HG03066 (cell line): ENCODE results near the gene UBR4.

ENCODE experiments used
- ATAC-seq: cut with Tn5 transposase; IDR thresholded peaks from one replicate; pipeline ENCODE4 v1.9.1; 2021; ENCODE audit warnings: low read depth; ENCODE audit not compliant: unreplicated experiment

UBR4 gene

DNA sequence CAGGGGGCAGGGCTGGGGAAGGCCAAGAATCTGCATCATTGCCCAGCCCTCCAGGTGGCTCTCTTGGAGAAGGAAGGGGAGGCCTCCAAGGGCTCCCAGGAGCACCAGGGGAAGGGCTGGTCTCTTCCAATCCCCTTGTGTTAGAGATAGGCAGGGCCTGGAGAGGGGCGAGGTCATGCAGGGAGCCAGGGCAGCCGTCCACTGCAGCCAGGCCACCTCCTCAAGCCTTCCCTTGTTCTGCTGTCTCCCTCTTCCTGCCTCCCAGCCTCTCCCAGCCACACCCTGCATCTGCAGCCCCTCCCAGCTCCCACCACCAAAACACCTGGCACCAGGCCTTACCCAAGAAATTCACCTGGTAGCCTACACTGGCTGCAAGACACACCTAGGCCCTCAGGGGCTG, 148.3 kb downstream of the UBR4 start:
- ATAC-seq = no peak

DNA sequence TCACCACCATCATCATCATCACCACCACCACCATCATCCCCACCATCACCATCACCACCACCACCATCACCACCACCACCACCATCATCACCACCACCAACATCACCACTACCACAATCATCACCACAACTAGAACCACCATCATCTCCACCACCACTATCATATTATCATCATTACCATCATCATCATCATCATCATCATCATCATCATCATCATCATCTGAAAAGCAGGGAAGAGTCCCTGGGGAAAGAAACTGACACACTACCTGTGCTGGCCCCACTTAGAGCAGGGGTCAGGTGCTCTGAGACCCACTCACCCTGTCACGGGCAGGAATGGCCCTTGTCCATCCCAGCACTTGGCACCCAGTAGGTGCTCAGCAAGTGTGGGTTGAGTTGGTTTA, 148.7 kb downstream of the UBR4 start:
- ATAC-seq = no peak

DNA sequence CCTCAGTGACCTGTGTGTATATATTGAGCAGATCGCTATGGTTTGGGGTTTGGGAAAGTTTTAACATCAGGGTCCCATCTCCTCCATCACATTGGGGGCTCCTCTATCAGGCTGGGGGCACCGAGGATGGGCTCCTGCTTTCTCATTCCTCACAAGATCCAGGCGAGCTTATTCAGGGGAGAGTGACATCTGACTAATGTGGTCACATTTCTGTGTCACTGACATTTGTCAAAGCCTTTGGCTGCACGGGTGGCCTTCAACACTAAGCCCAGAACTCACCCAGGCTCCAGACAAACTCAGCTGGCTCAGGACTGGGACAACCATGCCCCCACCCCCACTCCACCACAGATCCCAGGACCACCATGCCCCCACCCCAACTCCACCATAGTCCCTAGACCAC, 150.3 kb downstream of the UBR4 start:
- no peak for ATAC-seq

DNA sequence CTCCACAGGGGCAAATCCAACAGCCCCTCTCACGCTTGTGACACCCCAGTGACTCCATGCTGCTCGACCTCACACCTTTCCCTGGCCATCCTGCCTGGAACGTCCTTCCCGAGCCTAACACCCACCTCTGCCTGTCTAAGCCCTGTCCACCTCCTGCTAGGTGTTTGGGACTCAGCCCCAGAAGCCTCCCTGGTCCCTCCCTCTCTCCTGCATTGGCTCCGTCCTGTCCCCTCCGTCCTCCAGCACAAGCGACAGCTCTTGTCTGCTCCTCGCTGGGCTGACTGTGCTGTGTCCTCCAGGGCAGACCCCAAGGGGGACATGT, 151.6 kb downstream of the UBR4 start:
- no peak for ATAC-seq

DNA sequence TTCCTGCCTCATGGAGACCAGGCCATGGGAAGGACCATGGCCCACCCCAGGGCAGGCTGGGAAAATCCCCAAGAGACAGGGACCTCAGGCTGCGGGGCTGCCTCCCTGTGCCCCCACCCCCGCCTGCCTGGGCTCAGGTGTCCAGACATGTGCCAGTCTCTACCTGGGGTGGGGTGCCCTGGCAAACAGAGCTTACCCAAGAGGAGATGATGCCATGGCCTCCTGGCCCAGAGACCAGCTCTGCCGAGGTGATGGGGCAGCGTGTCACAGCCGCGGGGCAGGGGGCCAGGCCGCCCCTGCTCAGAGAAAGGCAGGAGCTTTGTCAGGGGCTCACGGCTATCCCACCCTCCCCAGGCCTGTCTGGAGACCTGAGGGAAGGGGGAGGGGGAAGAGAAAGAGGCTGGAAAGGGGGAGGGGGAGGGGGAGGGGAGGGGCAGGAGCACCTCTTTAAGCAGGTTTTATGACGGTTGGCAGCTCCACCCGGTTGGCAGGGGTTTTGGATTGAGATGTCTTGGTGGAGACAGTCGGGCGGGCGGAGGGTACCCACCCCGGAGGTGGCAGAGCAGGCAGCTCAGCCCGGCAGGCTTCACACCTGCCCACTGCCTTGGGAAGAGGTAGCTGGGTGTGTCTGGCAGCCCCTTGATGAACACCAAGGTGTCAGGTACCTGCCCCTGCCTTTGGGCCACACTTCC, 152.1 kb downstream of the UBR4 start:
- ATAC-seq = no peak

DNA sequence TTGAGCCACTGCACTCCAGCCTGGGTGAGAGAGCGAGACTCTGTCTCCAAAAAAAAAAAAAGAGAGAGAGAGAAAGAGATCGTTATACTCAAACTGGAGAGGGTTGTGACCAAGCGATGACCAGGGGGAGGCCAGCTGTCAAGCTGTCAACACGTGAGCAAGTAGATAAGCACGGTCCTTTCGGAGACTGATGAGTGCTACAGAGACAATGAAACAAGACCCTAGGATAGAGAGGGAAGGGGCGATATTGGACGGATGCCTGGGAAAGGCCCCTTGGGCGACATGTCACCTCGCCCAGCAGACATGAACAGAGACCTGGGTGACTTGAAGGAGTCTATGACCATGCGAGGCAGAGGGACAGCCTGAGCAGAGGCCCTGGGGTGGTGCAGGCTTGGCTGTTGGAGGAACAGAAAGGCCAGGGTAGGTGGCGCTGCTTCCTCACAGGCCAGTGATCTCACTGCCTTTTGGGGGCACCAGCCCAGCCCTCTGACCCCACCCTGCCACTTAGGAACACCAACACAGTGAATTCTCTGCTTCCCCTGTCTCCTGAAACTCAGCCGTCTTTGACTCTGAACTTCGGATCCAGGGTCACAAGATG, 152.8 kb downstream of the UBR4 start:
- ATAC-seq = no peak

DNA sequence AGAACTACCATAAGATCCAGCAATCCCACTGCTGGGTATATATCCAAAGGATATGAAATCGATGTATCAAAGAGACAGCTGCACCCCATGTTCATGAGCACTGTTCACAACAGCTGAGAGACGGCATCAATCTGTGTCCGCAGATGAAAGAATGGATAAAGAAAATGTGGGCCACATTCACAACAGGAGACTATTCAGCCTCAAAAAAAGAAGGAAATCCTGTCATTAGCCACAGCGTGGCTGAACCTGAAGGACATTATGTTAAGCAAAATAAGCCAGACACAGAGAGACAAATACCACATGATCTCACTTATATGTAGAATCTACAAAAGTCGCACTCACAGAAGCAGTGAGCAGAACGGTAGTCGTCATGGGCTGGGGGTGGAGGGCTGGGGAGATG, 154.4 kb downstream of the UBR4 start:
- no peak for ATAC-seq

DNA sequence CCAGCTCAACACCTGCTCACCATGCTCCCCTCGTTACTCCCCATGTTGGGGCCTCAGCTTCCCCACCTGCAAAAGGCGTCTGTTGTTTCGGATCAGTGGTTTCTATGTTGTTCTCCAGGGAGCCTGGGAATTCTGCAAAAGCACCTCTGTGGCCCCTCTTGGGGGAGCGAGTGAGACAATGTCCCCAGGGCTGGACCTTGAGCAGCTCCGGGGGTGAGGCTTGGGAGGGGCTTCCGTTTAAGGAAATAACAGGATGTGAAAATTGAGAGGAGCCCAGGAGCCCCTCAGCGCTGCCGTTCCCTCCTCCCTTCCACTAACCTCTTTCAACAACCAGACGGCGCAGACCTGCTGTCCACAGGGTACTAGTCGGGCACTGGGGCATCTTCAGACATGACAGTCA, 155.1 kb downstream of the UBR4 start:
- ATAC-seq = no peak

DNA sequence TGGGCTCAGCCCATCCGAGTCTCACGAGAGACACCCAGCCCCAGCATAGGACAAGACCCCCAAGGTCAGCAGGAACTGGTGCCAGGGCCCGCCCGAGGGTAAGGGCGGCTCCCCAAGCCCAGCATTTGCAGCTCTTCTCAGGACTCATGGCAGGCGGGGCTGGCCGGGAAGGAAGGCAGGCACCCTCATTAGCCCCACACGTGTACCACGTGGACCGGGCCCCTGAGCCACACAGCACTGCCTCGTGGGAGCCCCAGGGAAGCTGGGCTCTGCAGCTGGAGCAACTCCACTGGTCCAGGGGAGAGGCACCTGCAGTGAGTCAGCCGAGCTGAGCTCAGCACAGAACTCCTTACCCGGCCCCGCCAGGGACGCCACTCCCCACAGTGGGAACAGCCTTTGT, 155.8 kb downstream of the UBR4 start:
- ATAC-seq = no peak

DNA sequence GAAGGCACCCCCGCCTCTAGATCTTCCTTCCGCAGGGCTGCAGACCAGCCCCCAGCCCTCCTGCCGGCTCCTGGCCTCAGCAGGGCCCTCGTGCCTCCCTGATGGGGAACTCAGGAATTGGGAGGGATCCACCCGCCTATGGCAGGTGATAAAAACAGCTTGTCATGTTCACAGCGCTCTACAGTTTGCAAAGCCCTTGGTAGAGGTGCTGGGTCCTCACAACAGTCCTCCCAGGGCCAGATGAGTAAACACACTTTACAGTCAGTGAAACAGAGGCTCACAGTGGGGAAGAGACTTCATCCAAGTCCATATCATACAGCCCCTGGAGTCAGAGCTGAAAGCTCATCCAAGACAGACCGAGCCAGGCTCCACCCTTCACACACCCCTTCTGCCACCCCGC, 156.6 kb downstream of the UBR4 start:
- ATAC-seq = no peak

DNA sequence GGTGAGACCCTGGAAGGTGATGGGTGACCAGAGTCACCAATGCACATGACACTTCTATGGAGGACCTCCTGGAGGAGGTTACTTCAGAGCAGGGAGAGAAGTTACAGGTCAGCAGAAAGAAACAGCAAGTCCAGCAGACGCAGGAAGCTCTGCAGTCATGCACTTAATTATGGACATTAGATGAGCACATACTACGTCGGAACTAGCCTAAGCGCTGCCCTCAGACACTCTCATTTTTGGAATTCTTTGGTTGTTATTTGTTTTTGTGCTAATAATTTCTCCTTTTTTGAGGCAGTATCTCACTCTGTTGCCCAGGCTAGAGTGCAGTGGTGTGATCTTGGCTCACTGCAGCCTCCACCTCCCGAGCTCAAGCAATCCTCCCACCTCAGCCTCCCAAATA, 160.3 kb downstream of the UBR4 start:
- ATAC-seq = no peak

DNA sequence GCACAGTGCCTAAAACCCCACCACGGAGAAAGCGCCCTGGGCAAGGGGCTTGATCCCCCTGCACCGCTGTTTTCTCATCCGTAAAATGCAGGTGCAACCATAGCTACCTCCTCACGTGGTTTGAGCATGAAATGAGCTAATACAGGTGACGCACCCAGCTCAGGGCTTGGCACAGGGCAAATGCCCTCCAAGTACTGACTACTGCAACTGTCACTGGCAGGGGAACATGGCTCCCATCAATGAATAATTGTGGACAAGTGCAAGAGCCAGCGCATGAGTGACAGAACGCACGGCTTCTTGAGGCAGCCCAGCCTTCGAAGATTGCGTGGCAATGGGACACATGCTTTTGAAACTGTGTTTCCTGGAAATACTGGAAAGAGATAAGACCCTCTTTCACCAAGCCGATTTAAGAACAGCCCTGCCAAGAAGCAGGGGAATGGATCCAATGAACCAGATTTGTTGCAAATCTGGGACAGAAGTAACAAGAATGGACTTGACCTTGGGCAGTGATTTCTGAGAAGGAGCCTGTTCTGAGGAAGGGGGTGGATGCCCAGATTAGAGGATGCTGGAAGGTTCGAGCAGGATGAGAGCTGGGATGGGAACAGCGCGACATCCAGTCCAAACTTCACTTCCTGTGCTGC, 160.8 kb downstream of the UBR4 start:
- no peak for ATAC-seq

DNA sequence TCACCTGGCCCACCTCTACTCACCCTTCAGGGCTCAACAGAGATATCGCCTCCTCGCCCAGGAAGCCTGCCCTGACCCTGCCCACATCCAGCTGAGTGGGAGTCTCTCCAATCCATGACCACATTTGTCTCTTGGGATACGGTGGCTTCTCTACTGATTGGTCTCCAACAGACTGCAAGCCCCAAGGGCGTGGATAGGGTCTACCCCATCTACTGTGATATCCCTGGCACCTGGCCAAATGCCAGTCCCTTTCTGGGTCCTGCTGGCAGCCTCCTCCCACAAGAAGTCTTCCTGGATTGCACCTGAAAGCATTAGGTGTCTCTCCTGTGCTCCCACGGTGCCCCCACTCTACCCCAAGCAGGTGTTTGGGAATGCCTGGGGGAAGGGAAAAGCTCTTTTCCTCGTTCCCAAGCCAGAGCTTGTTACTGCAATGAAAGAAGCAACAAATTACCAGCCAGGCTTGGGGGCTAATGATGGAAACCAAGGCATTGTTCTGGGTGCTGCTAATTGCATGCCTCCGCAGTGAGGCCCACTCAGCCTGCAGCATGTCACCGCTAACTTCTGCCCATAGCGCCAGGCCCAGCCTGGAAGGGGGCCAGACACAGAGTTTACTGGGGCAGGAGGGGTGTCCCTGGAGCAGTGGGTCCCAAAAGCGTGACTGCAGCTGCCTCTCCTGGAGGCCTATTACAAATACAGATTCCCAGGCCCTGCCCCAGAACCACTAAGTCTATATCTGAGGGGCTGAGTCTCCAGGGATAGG, 162.9 kb downstream of the UBR4 start:
- ATAC-seq = no peak

DNA sequence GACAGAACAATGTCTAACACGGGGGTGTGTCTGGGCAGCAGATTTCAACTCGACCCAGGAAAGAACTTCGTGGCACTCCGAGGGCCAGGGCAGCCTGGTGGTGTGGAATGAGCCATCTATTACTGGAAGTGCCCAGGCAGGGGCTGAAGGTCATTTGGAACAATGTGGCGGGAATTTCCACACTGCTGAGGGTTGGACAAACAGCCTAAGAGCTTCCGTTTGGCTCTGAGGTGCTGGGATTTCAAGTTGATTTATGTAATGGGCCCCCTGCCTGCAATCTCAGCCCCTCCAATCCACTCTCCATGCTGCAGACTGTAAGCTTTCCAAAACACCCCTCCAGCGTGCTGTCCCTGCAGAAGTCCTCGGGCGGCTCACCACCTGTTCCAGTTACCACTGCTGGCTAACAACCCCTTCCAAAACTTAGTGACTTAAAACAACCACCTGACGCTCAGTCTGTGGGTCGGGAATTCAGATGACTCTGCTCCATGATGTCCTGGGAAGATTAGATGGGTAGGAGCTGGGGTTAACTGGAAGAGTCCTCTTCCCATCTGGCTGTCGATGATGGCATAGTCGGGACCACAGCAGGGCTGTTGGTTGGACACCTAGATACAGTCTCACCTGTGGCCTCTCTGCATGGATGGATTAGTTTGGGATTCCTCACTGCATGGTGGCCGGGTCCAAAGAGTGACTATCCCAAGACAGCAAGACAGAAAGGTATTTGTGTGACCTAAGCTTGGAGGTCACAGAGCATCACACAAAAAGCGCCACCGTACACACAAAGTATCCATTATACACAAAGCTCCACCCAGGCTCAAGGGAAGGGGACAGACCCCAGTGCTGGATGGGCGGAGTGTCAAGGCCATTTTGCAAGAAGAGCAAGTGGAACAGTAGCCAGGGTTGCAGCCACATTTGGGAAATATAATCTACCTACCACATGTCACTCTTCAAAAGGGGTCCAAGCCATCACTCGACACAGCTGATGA, 163.9 kb downstream of the UBR4 start:
- no peak for ATAC-seq

DNA sequence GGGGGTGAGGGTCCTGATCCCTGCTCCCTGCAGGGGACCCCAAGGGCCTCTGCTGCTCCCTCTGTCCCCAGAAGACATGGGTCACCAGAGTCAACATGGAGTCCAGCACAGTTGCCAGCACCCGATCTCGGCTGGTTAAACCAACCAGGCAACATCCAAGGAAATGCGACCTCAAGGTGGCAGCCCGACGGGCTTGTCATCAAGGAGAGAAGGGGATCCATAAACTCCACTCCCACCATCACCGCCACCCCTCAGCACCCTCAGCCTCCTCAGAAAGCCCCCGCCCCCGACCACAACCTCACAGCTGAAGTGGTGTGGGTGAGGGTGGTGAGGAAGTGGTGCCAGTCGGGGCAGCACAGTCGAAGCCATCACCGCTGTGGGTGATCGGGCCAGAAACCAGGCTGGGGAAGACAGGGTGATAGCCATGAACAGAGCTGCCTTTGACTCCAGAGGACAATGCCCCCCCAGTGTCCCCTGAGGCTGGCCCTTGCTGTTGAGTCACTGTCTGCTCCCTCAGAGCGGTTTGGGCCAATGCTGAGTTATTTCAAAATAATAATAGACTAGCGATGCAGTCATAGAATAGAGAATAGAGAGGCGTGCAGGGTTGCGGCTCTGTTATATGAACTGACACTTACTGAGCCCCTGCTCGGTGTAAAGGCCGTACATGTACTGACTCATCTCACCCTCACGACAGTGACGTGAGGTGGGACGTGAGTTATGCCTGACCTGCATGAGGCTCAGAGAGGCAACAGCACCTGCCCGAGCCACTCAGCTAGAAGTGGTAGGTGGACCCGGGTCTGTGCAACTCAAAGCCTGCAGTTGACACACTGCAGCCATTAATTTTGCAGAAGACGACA, 164.9 kb downstream of the UBR4 start:
- no peak for ATAC-seq

DNA sequence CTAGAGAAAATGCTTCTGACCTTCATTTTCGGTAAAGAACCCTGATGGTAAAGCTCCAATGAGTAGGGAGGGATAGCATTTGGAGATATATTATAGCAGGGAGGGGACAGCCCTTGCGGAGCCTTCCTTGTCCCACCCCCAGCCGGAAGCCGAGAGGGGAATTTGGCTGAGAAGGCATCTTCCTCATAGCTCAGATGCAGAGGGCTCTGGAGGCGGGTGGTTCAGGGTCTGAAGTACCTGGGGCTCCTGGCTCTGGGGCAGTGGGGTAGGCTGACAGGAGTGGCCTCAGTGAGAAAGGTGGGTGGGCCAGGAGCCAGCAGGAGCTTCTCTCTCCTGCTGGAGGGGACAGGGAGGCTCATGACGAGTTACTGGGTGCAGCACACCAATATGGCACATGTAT, 165.6 kb downstream of the UBR4 start:
- ATAC-seq = no peak

DNA sequence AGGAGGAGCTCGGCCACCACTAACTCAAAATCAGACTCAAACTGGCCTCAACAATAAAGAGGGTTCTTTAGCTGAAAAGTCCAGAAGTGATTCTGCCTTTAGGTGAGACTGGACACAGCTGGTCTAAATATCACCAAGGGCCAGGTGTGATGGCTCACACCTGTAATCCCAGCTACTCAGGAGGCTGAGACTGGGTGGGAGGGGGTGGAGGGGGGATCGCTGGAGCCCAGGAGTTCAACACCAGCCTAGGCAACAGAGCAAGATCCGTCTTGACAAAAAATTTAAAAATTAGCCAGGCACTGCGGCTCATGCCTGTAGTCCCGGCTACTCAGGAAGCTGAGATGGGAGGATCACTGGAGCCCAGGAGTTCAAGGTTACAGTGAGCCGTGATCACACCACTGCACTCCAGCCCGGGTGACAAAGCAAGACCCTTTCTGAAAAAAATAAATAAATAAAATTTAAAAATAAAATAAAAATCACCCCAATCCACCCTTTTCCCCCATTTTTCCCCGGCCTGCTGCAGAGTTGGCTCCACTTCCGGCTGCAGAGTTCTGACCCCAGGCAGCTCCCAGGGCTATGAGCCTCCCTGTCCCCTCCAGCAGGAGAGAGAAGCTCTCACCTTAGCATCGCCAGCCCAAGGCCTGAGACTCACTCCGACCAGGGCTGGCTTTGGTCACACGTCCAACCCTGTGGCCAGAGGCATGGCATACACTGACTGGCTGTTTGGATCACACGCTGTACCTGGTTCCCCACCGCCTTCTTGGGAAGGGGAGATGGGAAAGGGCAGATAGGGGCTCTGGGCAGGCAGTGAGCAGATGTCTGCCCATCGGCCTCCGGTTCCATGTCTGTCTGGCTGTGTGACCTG, 166.3 kb downstream of the UBR4 start:
- ATAC-seq = no peak

DNA sequence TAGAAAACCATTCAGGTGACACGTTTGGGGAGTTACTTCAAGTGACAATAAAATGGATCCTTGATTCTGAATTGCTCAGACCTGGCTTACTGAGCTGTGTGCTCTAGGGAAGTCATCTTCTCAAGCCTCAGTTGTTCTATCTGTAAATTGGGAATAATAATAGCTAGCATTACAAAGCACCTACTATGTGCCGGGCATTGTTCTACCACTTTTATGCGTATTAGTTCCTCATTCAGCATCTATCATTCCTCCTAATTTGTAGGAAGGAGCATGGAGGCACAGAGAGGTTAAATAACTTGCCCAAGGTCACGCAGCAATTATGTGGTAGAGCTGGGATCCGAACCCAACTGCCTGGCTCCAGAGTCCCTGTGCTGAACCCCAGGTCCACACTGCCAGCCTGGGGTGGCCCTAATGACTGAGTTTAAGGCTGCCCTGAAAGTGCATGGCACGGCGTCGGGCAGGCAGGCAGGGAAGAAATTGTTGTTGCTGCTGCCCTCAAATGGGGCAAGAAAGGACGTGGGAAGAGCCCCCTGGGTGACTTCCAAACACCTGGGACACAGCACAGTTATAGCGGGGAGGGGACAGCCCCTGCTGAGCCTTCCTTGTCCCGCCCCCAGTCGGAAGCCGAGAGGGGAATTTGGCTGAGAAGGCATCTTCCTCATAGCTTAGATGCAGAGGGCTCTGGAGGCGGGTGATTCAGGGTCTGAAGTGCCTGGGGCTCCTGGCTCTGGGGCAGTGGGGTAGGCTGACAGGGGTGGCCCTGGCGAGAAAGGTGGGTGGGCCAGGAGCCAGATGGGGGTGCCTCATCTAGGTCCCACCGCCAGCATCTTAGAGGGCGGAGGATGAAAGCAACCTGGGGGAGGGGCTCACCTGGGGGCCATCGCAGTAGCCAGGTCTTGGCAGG, 167.1 kb downstream of the UBR4 start:
- no peak for ATAC-seq
